ENCODE data around the gene SLC49A4. TPM values are rescaled to one million over a fixed set of nuclear protein-coding genes. Genes with fewer than 3 reads are reported as not detected.
A peak's percentile ranks its signal among the peaks of the same experiment; 100 is the strongest.

Gene SLC49A4
- total and polyA plus RNA-seq, 2 of the 13 experiments (the other 11 are each of a cell fraction or from before 2014, with no cell fraction given), result 6.5 to 16.3 TPM

DNA sequence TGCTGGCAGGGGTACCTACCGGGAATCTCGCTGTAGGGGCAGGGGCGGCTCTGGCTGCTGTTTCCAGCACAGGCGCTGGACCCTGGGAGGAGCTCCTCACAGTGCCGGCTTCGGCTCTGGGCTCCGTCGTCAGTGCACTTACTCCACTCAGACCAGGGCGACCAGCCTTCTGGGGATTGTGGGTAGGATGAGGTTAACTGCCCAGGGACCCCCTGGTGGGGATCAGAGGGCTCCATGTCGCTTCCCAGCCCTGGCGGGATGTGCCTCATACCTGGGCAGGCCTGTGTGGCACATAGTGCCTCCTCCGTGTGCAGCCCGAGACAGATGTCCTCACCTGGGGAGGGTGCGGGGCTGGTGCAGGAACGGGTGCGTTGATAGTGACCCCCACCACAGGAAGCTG is 117.0 kb downstream of the SLC49A4 start:
- ChIA-PET POLR2A (no interaction called here), CTCF (ENCODE audit: low intra/inter-chr PET ratio, low total read pairs) (no interaction called here)
- no peaks in the 10 kb centered on the region for H4K20me1 ChIP-seq (ENCODE audit: insufficient read depth, low read length)
- DNase-seq (ENCODE audit: low spot score) (no peak), ATAC-seq (peak; percentile 21; the same call in 1 of the 3 replicates), FAIRE-seq (no peak)
- no peak overlapping the region for H3K4me3 ChIP-seq (replicated peaks in 1 of 3; ENCODE audit: insufficient read depth in 1 of 3, low read depth in 2 of 3, low read length in 3 of 3)
- no peak overlapping the region for H3K4me2 ChIP-seq (ENCODE audit: low read depth, low read length)
- intact Hi-C loops (cut with micrococcal nuclease; ENCODE audit: unreplicated experiment), result no loop called here
- H3K9me3 ChIP-seq (ENCODE audit: low read length), result no peaks in the 10 kb centered on the region
- H3K79me2 ChIP-seq (ENCODE audit: insufficient read depth, low read length), result no peaks in the 10 kb centered on the region
- in situ Hi-C loops (cut with HindIII; ENCODE audit: extremely low pct_ligation_motif_present, low pct_unique_long_range_greater_than_20kb), result no loop called here
- no peak overlapping the region for H3K27ac ChIP-seq (ENCODE audit: extremely low read length, insufficient read depth, low read length)
- WGBS (ENCODE audit: low lambda C conversion rate), result 39% methylated on average over 8 of the region's 16 CpGs
- H2AFZ ChIP-seq (ENCODE audit: low read length), result no peak overlapping the region
- no TSS peak for BruUV-seq (replicated peaks)
- peaks cover 7 to 19% of the 10 kb centered on the region in 2 experiments; a peak in 4 of 5 replicates for H3K27me3 ChIP-seq (ENCODE audit: control insufficient read depth in 1 of 2, insufficient read depth in 2 of 2, low read length in 2 of 2)
- no peak overlapping the region for H3K9ac ChIP-seq (ENCODE audit: insufficient read depth, low read depth, low read length)
- no peaks in the 10 kb centered on the region for H3K36me3 ChIP-seq (replicated peaks in 1 of 2; ENCODE audit: control insufficient read depth in 1 of 2, insufficient read depth in 2 of 2, low read length in 2 of 2)
- no peak for TF ChIP-seq ZFX (CRISPR knock-in tag; IDR thresholded peaks at IDR 0.05; ENCODE audit: low read depth)
- TF ChIP-seq, protein P1, sequence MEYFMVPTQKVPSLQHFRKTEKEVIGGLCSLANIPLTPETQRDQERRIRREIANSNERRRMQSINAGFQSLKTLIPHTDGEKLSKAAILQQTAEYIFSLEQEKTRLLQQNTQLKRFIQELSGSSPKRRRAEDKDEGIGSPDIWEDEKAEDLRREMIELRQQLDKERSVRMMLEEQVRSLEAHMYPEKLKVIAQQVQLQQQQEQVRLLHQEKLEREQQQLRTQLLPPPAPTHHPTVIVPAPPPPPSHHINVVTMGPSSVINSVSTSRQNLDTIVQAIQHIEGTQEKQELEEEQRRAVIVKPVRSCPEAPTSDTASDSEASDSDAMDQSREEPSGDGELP (IDR thresholded peaks at IDR 0.05; ENCODE audit: borderline replicate concordance, low read depth), result no peak
- TF ChIP-seq MXD4 (CRISPR knock-in tag; IDR thresholded peaks at IDR 0.05), result no peak
- TF ChIP-seq, protein P2, sequence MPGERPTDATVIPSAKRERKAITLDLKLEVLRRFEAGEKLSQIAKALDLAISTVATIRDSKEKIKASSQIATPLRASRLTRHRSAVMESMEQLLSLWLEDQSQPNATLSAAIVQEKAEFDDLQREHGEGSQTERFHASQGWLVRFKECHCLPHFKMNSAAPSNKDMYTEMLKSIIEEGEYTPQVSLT (CRISPR knock-in tag; IDR thresholded peaks at IDR 0.05; ENCODE audit: borderline replicate concordance, low read depth), result no peak
- TF ChIP-seq SYNCRIP (IDR thresholded peaks at IDR 0.05; ENCODE audit: insufficient read depth, low read depth, low read length), result no peak
- no peak for TF ChIP-seq ZSCAN12 (CRISPR knock-in tag; IDR thresholded peaks at IDR 0.05)
- peaks cover under 1% of the 10 kb centered on the region; the same call in 1 of the 2 replicates for H3K4me1 ChIP-seq (ENCODE audit: insufficient read depth, low read length)

Data from HepG2 (cell line).